ENCODE data around the gene CD247.

DNA sequence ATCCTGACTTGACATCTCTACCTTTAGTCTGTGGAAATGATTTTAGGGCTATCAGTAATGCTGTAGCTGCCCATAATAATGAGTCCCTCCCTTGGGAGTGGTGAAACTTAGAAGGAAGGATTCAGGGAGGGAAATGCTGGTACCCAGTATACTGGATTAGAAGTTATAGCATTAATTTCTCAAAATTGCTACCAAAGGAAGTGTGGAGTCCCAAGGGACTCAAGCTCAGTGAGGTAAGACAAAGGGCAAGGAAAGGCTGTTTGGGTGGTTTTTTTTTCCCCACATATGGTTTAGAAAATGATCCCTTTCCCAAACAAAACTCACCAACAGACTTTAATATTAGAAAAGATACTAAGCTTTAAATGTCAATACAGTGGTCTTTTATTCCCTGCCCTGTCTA is 99.9 kb downstream of the CD247 start:
- TF ChIP-seq CTCF (IDR thresholded peaks at IDR 0.05) (no peak), POLR2AphosphoS5 (IDR thresholded peaks at IDR 0.05; ENCODE audit: low read depth, low read length) (no peak), TCF7L2 (IDR thresholded peaks at IDR 0.05; ENCODE audit: low read depth, low read length) (no peak)

All from Panc1 (cell line).